ENCODE data around the gene TMEM185B.

Gene TMEM185B

GRCh38 chr2:120230515-120231471, 7.6 kb upstream of the TMEM185B start:
- no peaks in the 10 kb centered on the region for H3K27me3 ChIP-seq (ENCODE audit: insufficient read depth, poor library complexity, severe bottlenecking)
- no peak overlapping the region for H3K4me3 ChIP-seq (replicated peaks; ENCODE audit: insufficient read depth, low read length)
- TF ChIP-seq REST (IDR thresholded peaks at IDR 0.05; ENCODE audit: insufficient replicate concordance, low read depth) = no peak
- TF ChIP-seq POLR2AphosphoS5 (IDR thresholded peaks at IDR 0.05; ENCODE audit: low read depth) = no peak
- no peak for TF ChIP-seq GABPA (IDR thresholded peaks at IDR 0.05; ENCODE audit: low read depth)
- TF ChIP-seq SPI1 (IDR thresholded peaks at IDR 0.05; ENCODE audit: borderline replicate concordance, low read depth) = no peak
- no peak for DNase-seq (ENCODE audit: low read depth in 1 of 2, low spot score in 1 of 2)
- H3K27ac ChIP-seq (replicated peaks) = no peak overlapping the region

- H3K27ac ChIP-seq (replicated peaks) = no peak overlapping the region
- H3K4me3 ChIP-seq (replicated peaks; ENCODE audit: insufficient read depth, low read length) = no peak overlapping the region
- no peaks in the 10 kb centered on the region for H3K27me3 ChIP-seq (ENCODE audit: insufficient read depth, poor library complexity, severe bottlenecking)
- DNase-seq (ENCODE audit: low read depth in 1 of 2, low spot score in 1 of 2) = no peak
- no peak for TF ChIP-seq CTCF (IDR thresholded peaks at IDR 0.05; ENCODE audit: insufficient read depth, low read length)
- no peak for TF ChIP-seq GABPA (IDR thresholded peaks at IDR 0.05; ENCODE audit: low read depth)
- no peak for TF ChIP-seq SPI1 (IDR thresholded peaks at IDR 0.05; ENCODE audit: borderline replicate concordance, low read depth)
- no peak for TF ChIP-seq POLR2AphosphoS5 (IDR thresholded peaks at IDR 0.05; ENCODE audit: low read depth)
These were observed 6.1 kb upstream of the TMEM185B start for GRCh38 chr2:120229341-120229740.

- no peak for DNase-seq (ENCODE audit: low read depth in 1 of 2, low spot score in 1 of 2)
- no peaks in the 10 kb centered on the region for H3K27me3 ChIP-seq (ENCODE audit: insufficient read depth, poor library complexity, severe bottlenecking)
- TF ChIP-seq REST (IDR thresholded peaks at IDR 0.05; ENCODE audit: insufficient replicate concordance, low read depth) (no peak), CTCF (IDR thresholded peaks at IDR 0.05; ENCODE audit: insufficient read depth, low read length) (no peak), POLR2AphosphoS5 (IDR thresholded peaks at IDR 0.05; ENCODE audit: low read depth) (no peak), SPI1 (IDR thresholded peaks at IDR 0.05; ENCODE audit: borderline replicate concordance, low read depth) (no peak), GABPA (IDR thresholded peaks at IDR 0.05; ENCODE audit: low read depth) (no peak)
- H3K4me3 ChIP-seq (replicated peaks; ENCODE audit: insufficient read depth, low read length) = no peak overlapping the region
- H3K27ac ChIP-seq (replicated peaks) = no peak overlapping the region
These were observed 5.3 kb upstream of the TMEM185B start for GRCh38 chr2:120228503-120228902.

GRCh38 chr2:120227111-120227991, 4.2 kb upstream of the TMEM185B start:
- no peak for DNase-seq (ENCODE audit: low read depth in 1 of 2, low spot score in 1 of 2)
- Histone ChIP-seq H3K27me3 (ENCODE audit: insufficient read depth, poor library complexity, severe bottlenecking) (no peaks in the 10 kb centered on the region), H3K4me3 (replicated peaks; ENCODE audit: insufficient read depth, low read length) (no peak overlapping the region), H3K27ac (replicated peaks) (no peak overlapping the region)
- TF ChIP-seq POLR2AphosphoS5 (IDR thresholded peaks at IDR 0.05; ENCODE audit: low read depth) (no peak), CTCF (IDR thresholded peaks at IDR 0.05; ENCODE audit: insufficient read depth, low read length) (no peak), SPI1 (IDR thresholded peaks at IDR 0.05; ENCODE audit: borderline replicate concordance, low read depth) (no peak), GABPA (IDR thresholded peaks at IDR 0.05; ENCODE audit: low read depth) (no peak), REST (IDR thresholded peaks at IDR 0.05; ENCODE audit: insufficient replicate concordance, low read depth) (no peak)

Measured in HL-60 (cell line).